Measurements from ENCODE around the gene DBNDD2.

Gene DBNDD2

DNA sequence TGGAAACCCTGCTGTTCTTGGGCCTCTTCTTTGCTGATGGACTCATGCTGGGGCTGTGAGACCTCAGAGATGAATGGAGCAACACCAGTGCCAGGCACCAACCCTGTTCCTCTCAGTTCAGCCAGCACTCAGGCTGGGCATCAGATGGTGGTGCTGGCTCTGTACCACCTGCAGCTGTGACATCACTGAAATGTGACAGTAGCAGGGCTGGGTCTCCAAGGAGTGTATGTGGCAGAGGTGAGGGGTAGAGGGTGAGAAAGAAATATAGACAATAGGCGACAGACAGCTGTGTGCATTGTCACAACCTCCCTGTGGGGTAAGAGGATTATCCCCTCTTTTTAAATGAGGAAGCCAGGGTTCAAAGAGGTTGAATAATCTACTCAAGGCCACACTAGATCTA, 29.9 kb upstream of the DBNDD2 start, which contains the start of gene TP53TG5:
TSS of gene TP53TG5 (minus strand) at position 135 of the 400 bp plus-strand sequence. CDS start at position 46, 89 bp downstream.
- DNase-seq (ENCODE audit: low read depth in 2 of 2): no peak

- DNase-seq (ENCODE audit: low read depth in 2 of 2): no peak
These were observed 20.8 kb upstream of the DBNDD2 start for GRCh38 chr20:45387274-45387673.

DNA sequence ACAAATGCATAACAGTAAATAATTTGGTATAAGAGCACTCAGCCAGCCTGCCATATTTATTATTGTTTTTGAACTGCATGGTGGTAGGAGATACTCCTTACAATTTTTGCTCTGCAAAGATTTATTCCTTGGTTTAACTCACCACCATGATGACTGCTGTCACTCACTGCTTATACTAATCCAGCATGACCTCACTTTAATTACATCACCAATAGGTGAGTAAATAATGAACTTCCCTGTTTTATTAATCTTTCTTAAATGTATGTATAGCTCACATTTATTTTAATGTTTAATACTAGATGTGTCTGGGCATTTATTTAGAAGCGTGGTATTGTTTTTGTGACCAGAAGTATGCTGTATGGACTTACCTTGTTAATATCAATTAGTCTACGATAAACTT, 17.2 kb upstream of the DBNDD2 start:
- DNase-seq (ENCODE audit: low read depth in 2 of 2): no peak

DNA sequence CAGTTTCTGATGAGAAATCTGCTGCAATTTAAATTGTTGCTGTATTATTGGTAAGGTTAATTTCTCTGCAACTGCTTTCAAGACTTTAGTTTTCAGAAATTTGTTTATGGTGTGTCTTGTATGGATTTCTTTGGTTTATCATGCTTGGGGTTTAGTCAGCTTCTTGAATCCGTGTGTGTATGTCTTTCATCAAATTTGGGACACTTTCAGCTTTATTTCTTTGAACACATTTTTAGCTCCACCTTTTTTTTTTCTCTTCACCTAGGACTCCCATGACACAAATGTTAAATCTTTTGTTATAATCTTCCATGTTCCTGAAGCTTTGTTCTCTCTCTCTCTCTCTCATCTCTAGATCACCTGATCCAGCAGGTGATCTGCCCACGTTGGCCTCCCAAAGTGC, 16.5 kb upstream of the DBNDD2 start:
- no peak for DNase-seq (ENCODE audit: low read depth in 2 of 2)

GRCh38 chr20:45392733-45393132, 15.4 kb upstream of the DBNDD2 start:
- DNase-seq (ENCODE audit: low read depth in 2 of 2): no peak

DNA sequence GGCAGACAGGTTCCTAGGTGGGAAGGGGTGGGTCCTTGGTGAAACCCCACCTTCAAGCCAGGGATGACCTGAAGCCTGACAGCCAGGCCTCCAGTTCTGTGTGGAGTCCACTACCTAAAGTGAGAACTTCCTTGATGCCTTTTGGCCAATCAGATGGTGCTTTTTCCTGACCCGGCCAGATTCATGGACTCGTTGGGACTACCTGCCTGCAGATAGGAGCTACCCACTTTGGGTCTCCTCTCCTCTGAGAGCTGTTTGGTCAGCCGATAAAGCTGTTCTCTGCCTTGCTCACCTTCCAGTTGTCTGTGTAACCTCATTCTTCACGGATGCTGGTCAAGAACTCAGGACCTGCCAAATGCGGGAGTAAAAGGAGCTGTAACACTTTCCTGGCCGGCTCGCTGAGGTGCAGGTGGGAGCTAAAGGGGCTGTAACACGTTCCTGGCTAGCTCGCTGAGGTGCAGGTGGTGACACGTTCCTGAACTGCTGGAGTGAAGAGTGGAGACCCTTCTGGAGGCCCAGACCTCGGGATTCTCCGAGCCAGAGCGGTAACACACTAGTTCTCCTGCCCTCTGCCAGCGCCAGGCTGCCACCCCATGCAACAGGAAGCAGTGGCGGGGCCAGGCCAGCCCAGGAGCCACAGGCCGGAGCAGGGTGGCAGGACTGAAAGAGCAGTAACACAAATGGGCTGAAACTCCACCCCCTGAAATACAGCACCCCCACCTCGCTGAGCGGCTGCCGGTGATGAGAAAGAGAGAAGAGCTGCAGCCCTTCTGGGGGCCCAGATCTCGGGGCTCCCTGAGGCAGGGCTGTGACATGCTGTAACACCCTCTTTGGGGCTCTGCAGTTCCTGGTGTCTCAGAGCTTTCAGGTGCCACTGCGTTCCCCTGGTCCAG, 13.6 kb upstream of the DBNDD2 start:
- no peak for DNase-seq (ENCODE audit: low read depth in 2 of 2)

- DNase-seq (ENCODE audit: low read depth in 2 of 2): no peak
These were observed 13.0 kb upstream of the DBNDD2 start for GRCh38 chr20:45395114-45395415.

- no peak for DNase-seq (ENCODE audit: low read depth in 2 of 2)
These were observed 9.1 kb upstream of the DBNDD2 start for GRCh38 chr20:45399018-45399417.

GRCh38 chr20:45400346-45401031, 7.6 kb upstream of the DBNDD2 start:
- DNase-seq (ENCODE audit: low read depth in 2 of 2): no peak

- DNase-seq (ENCODE audit: low read depth in 2 of 2): no peak
These were observed 5.1 kb upstream of the DBNDD2 start for GRCh38 chr20:45402946-45403345.

DNA sequence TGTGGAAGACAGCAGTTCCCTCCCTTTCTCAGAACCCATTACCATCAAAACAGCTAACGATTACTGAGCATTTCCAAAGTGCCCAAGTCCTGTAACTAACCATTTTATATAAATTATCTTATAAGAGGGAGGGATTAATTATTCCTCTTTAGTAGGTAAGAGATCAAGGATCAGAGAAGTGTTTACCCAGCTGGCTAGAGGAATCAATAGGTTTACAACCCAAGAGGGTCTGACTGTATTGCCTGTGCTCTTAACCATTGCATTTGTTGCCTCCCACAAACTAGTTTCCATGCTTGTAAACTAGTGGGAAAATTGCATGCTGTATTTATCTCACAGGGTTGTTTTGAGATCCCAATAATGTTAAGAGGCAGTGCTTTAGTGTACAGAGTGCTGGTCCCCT, 3.7 kb upstream of the DBNDD2 start:
- DNase-seq (ENCODE audit: low read depth in 2 of 2): no peak

DNA sequence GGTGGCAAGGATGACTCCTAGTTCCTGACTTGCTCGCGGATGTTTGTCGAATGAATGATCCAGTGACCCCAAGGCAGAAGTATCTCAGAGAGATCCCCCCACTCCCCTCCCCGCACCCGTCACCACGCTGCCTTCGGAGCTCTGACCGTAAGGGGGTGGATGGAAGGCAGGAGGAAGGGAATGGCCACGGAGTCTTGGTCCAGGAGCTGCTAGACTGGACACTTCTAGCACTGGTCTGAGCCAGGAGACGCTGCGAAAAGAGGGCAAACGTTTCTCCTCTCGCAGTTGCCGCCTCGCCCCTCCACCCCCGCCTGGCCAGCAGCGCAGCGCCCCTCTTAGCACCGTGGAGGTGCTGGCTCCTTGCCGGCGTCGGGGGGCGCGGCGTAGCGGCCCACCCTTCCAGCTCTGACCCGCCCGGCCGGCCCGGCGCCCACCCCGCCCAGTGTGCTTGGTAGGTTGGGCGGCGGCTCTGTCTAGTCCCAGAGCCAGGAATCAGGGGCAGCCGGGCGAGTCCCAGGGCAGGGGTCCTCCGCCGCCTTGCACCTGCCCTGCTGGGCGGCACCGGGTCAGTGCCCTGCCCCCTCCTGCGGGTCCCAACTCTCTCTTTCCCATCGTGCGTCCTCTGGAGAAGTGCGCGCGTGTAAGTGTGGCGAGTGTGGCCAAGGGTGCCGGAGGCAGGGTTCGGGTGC, 2.4 kb upstream of the DBNDD2 start:
- no peak for DNase-seq (ENCODE audit: low read depth in 2 of 2)

- DNase-seq (ENCODE audit: low read depth in 2 of 2): peak in 1 of 2 donors; percentile 28
These were observed 1.6 kb upstream of the DBNDD2 start for GRCh38 chr20:45406260-45407066.

DNA sequence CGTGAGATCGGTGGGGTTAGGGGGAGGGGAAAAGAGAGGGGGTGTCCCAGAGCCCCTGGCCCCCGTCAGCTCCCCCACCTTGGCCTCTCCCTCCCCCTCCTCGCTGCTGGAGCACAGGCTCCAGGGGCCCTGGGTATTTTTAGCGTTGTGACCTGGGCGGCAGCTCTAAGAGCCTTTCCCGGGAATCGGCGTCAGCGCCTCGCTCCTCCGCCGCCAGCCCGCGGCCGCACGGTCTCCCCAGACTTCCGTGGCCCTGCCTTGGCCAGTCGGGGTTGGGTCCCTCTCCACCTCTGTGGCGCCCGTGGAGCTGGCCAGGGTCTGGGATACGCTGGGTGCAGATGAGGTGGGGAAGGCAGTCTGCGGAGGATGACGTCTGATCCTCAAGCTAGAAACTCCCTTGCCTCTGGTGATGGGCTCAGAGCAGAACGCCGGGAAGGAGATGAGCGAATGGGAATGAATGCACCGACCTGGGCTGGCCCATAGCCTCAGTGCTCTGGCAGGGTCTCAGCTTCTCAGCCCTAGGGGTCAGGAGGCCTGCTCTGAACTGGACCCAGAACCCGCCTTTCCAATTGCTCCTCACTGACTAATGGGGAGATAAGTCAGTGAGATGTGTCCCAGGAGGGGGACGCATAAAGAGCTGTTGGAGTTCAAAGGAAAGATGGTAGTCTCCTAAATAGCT, 883 bp upstream of the DBNDD2 start:
- no peak for DNase-seq (ENCODE audit: low read depth in 2 of 2)

DNA sequence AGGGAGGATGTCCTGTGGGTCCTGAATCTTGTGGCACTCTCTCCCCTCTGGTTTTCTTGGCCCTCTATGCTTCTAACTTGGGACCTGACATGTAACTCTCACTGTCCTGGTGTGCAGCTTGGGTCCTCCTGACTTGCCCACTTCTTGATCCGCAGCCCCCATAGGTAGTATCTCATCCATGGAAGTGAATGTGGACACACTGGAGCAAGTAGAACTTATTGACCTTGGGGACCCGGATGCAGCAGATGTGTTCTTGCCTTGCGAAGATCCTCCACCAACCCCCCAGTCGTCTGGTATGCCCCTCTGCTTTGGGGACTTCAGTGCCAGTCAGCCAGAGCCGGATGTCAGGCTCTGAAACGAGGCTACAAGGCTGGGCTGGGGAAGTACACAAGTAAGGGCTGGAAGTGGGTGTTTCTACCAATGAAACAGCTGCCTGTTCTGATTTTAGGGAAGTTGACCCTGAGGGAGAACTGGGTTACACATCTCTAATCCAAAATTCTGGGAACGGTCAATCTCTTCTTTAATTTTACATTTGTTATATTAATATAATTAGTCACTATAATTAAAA, 641 bp downstream of the DBNDD2 start:
- DNase-seq (ENCODE audit: low read depth in 2 of 2): no peak

GRCh38 chr20:45409521-45410272, 1.6 kb downstream of the DBNDD2 start:
- no peak for DNase-seq (ENCODE audit: low read depth in 2 of 2)

GRCh38 chr20:45410887-45411286, 2.8 kb downstream of the DBNDD2 start:
- DNase-seq (ENCODE audit: low read depth in 2 of 2): no peak

GRCh38 chr20:45412653-45413052, 4.6 kb downstream of the DBNDD2 start:
- DNase-seq (ENCODE audit: low read depth in 2 of 2): no peak

- no peak for DNase-seq (ENCODE audit: low read depth in 2 of 2)
These were observed 5.4 kb downstream of the DBNDD2 start for GRCh38 chr20:45413479-45413878.
